HG03095 (cell line): ENCODE data around the gene PRKCD.
"Not testable (repeated sequence)": the region's sequence is repeated elsewhere in the genome, so short reads cannot be mapped to it uniquely, and the experiment has no call there.

Experiments used
- ATAC-seq: cut with Tn5 transposase; IDR thresholded peaks from one replicate; pipeline ENCODE4 v1.9.1; 2021; ENCODE audit warnings: moderate library complexity; ENCODE audit not compliant: unreplicated experiment

Gene PRKCD

GRCh38 chr3:53139906-53140846 lies 20.8 kb upstream of the PRKCD start:
- no peak for ATAC-seq

- no peak for ATAC-seq
Measured at GRCh38 chr3:53140847-53141845, 19.9 kb upstream of the PRKCD start.

- no peak for ATAC-seq
Measured at GRCh38 chr3:53142986-53143385, 18.0 kb upstream of the PRKCD start.

- ATAC-seq, result no peak
Measured at GRCh38 chr3:53144446-53144845, 16.6 kb upstream of the PRKCD start.

GRCh38 chr3:53144862-53145712 lies 15.9 kb upstream of the PRKCD start:
- no peak for ATAC-seq

- ATAC-seq, result no peak
Measured at GRCh38 chr3:53145713-53146080, 15.3 kb upstream of the PRKCD start.

GRCh38 chr3:53146319-53146891 lies 14.6 kb upstream of the PRKCD start:
- no peak for ATAC-seq

GRCh38 chr3:53147151-53147902 lies 13.7 kb upstream of the PRKCD start:
- no peak for ATAC-seq

GRCh38 chr3:53147903-53148400 lies 13.1 kb upstream of the PRKCD start:
- ATAC-seq, result no peak

- no peak for ATAC-seq
Measured at GRCh38 chr3:53149006-53149690, 11.9 kb upstream of the PRKCD start.

GRCh38 chr3:53149699-53150098 lies 11.3 kb upstream of the PRKCD start:
- ATAC-seq, result no peak

- no peak for ATAC-seq
Measured at GRCh38 chr3:53150247-53151085, 10.5 kb upstream of the PRKCD start.

GRCh38 chr3:53151086-53151438 lies 9.9 kb upstream of the PRKCD start:
- ATAC-seq, result not testable (repeated sequence)

- ATAC-seq, result no peak
Measured at GRCh38 chr3:53151465-53151864, 9.5 kb upstream of the PRKCD start.

- no peak for ATAC-seq
Measured at GRCh38 chr3:53151870-53152660, 8.9 kb upstream of the PRKCD start.

GRCh38 chr3:53153264-53153823 lies 7.7 kb upstream of the PRKCD start:
- no peak for ATAC-seq

- no peak for ATAC-seq
Measured at GRCh38 chr3:53153980-53154379, 7.0 kb upstream of the PRKCD start.
